Fibroblast of lung (primary cell): Measurements from ENCODE around the gene FIBCD1. TPM values are rescaled to one million over a fixed set of nuclear protein-coding genes. Genes with fewer than 3 reads are reported as not detected.

Experiments
- DNase-seq, 2 donors: peaks; one replicate each; pipeline versions ENCODE4 v3.0.0 to v3.0.0-alpha.2; 2010; ENCODE audit warnings: low read depth in 2 of 2
- H2AFZ ChIP-seq: 2 replicates; pipeline ENCODE4 v1.5.1; 2012; ENCODE audit warnings: low read length, control low read depth, inconsistent platforms
- H3K27ac ChIP-seq: 2 replicates; pipeline ENCODE4 v1.5.1; 2011; ENCODE audit warnings: low read length, control low read depth; ENCODE audit not compliant: insufficient read depth
- H3K27me3 ChIP-seq: 2 replicates; pipeline ENCODE4 v1.5.1; 2011; ENCODE audit warnings: mild to moderate bottlenecking, low read length; ENCODE audit not compliant: control insufficient read depth, insufficient read depth
- H3K36me3 ChIP-seq: 2 replicates; pipeline ENCODE4 v1.5.1; 2011; ENCODE audit warnings: low read length; ENCODE audit not compliant: control insufficient read depth, insufficient read depth
- H3K4me1 ChIP-seq: 2 replicates; pipeline ENCODE4 v1.5.1; 2011; ENCODE audit warnings: low read length; ENCODE audit not compliant: control insufficient read depth, insufficient read depth; ENCODE audit errors: extremely low read depth
- H3K4me2 ChIP-seq: 2 replicates; pipeline ENCODE4 v1.5.1; 2011; ENCODE audit warnings: low read length, control low read depth; ENCODE audit not compliant: insufficient read depth; ENCODE audit errors: extremely low read depth
- H3K4me3 ChIP-seq, 4 experiments: fragments of 200-600 bp in 1 of 4; sonication (generic) in 1 of 4; replicated peaks in 1 of 4; 2 replicates each; pipeline ENCODE4 v1.5.1; 2011 to 2016; ENCODE audit warnings: low read length in 4 of 4, low read depth in 3 of 4, mild to moderate bottlenecking in 3 of 4, control low read depth in 2 of 4, inconsistent platforms in 1 of 4, mixed read lengths in 1 of 4; ENCODE audit not compliant: insufficient read depth in 1 of 4; ENCODE audit errors: control extremely low read depth in 1 of 4
- H3K79me2 ChIP-seq: 2 replicates; pipeline ENCODE4 v1.5.1; 2012; ENCODE audit warnings: mild to moderate bottlenecking, low read length, inconsistent platforms; ENCODE audit not compliant: control insufficient read depth, insufficient read depth
- H3K9ac ChIP-seq: 2 replicates; pipeline ENCODE4 v1.5.1; 2011; ENCODE audit warnings: mild to moderate bottlenecking, low read length, control low read depth; ENCODE audit not compliant: insufficient read depth
- H3K9me3 ChIP-seq: 2 replicates; pipeline ENCODE4 v1.5.1; 2012; ENCODE audit warnings: low read depth, low read length; ENCODE audit not compliant: control insufficient read depth, insufficient read depth
- H4K20me1 ChIP-seq: 2 replicates; pipeline ENCODE4 v1.5.1; 2011; ENCODE audit warnings: low read length; ENCODE audit not compliant: control insufficient read depth, insufficient read depth; ENCODE audit errors: extremely low read depth
- CTCF ChIP-seq, 2 donors: IDR thresholded peaks in 1 of 2; conservative IDR thresholded peaks in 1 of 2; 1 replicate in 1 of 2; 2 replicates in 1 of 2; pipeline ENCODE4 v1.5.1; 2011 to 2012; ENCODE audit warnings: low read length in 2 of 2, control low read depth in 1 of 2, inconsistent platforms in 1 of 2, low read depth in 1 of 2, mild to moderate bottlenecking in 1 of 2
- EZH2 ChIP-seq: IDR thresholded peaks from 2 replicates; pipeline ENCODE4 v1.5.1; 2012; ENCODE audit warnings: low read length, control low read depth, mild to moderate bottlenecking; ENCODE audit errors: missing control alignments
- polyA plus RNA-seq, 2 donors: library from polyadenylated mRNA; depleted of rRNA in 1 of 2; stranded (reverse) in 1 of 2; unstranded in 1 of 2; fragments of >200 nt; gene quantifications; 2 replicates each; pipeline ENCODE4 v1.2.1, GENCODE V29; 2011 to 2012; ENCODE audit warnings: missing spikeins in 1 of 2
- total RNA-seq: library from RNA; depleted of rRNA; stranded (reverse); fragments of >200 nt; gene quantifications from 2 replicates; pipeline ENCODE4 v1.2.1, GENCODE V29; 2014

Gene FIBCD1
- total and polyA plus RNA-seq, 2 donors (not counting 1 experiment from before 2014, with no cell fraction given): 7.3 to 28.0 TPM

DNA sequence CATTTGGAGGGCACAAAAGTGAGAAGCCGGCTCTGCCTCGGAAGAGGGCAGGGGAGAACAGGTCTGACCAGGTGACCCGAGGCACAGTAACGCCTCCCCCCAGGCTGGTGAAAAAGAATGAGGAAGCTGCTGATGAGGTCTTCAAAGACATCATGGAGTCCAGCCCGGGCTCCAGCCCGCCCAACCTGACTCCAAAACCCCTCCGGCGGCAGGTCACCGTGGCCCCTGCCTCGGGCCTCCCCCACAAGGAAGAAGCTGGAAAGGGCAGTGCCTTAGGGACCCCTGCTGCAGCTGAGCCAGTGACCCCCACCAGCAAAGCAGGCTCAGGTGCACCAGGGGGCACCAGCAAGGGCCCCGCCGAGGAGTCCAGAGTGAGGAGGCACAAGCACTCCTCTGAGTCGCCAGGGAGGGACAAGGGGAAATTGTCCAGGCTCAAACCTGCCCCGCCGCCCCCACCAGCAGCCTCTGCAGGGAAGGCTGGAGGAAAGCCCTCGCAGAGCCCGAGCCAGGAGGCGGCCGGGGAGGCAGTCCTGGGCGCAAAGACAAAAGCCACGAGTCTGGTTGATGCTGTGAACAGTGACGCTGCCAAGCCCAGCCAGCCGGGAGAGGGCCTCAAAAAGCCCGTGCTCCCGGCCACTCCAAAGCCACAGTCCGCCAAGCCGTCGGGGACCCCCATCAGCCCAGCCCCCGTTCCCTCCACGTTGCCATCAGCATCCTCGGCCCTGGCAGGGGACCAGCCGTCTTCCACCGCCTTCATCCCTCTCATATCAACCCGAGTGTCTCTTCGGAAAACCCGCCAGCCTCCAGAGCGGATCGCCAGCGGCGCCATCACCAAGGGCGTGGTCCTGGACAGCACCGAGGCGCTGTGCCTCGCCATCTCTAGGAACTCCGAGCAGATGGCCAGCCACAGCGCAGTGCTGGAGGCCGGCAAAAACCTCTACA is 54.2 kb downstream of the FIBCD1 start:
- peaks cover 10% of the 10 kb centered on the region for H3K79me2 ChIP-seq
- H2AFZ ChIP-seq: no peak overlapping the region
- no peak for DNase-seq
- no peak overlapping the region for H3K4me3 ChIP-seq
- H3K4me1 ChIP-seq: peaks cover 5% of the 10 kb centered on the region
- H3K27ac ChIP-seq: no peak overlapping the region
- H3K36me3 ChIP-seq: peaks cover 51% of the 10 kb centered on the region
- H4K20me1 ChIP-seq: no peaks in the 10 kb centered on the region
- no peak overlapping the region for H3K9ac ChIP-seq
- H3K4me2 ChIP-seq: no peak overlapping the region
- TF ChIP-seq CTCF (conservative IDR thresholded peaks at IDR 0.05 in 1 of 2, IDR thresholded peaks at IDR 0.05 in 1 of 2; ENCODE audit: low read depth in 1 of 2, low read length in 2 of 2): no peak
- TF ChIP-seq EZH2: no peak
- H3K9me3 ChIP-seq: no peaks in the 10 kb centered on the region
- no peaks in the 10 kb centered on the region for H3K27me3 ChIP-seq

GRCh38 chr9:130884111-130884531 is 54.9 kb downstream of the FIBCD1 start:
- no peak for DNase-seq
- H3K27me3 ChIP-seq: no peaks in the 10 kb centered on the region
- H3K4me2 ChIP-seq: no peak overlapping the region
- H3K36me3 ChIP-seq: peaks cover 51% of the 10 kb centered on the region
- no peak overlapping the region for H3K9ac ChIP-seq
- no peak overlapping the region for H3K27ac ChIP-seq
- H4K20me1 ChIP-seq: no peaks in the 10 kb centered on the region
- H3K4me3 ChIP-seq: no peak overlapping the region
- H3K4me1 ChIP-seq: peaks cover 5% of the 10 kb centered on the region
- no peaks in the 10 kb centered on the region for H3K9me3 ChIP-seq
- H3K79me2 ChIP-seq: peaks cover 10% of the 10 kb centered on the region
- H2AFZ ChIP-seq: no peak overlapping the region
- TF ChIP-seq EZH2 (no peak), CTCF (conservative IDR thresholded peaks at IDR 0.05 in 1 of 2, IDR thresholded peaks at IDR 0.05 in 1 of 2; ENCODE audit: low read depth in 1 of 2, low read length in 2 of 2) (no peak)

GRCh38 chr9:130883479-130883878 is 55.6 kb downstream of the FIBCD1 start:
- Histone ChIP-seq H3K27ac (no peak overlapping the region), H3K4me3 (no peak overlapping the region), H3K36me3 (peaks cover 48% of the 10 kb centered on the region), H3K79me2 (peaks cover 10% of the 10 kb centered on the region), H2AFZ (no peak overlapping the region), H3K27me3 (no peaks in the 10 kb centered on the region), H3K9me3 (no peaks in the 10 kb centered on the region), H3K4me1 (peaks cover 5% of the 10 kb centered on the region), H3K9ac (no peak overlapping the region), H3K4me2 (no peak overlapping the region), H4K20me1 (no peaks in the 10 kb centered on the region)
- DNase-seq: no peak
- TF ChIP-seq CTCF (conservative IDR thresholded peaks at IDR 0.05 in 1 of 2, IDR thresholded peaks at IDR 0.05 in 1 of 2; ENCODE audit: low read depth in 1 of 2, low read length in 2 of 2) (no peak), EZH2 (no peak)
